HFFc6 (cell line): ENCODE measurements around the gene CELF4. TPM values are rescaled to one million over a fixed set of nuclear protein-coding genes. Genes with fewer than 3 reads are reported as not detected.

Experiments used
- DNase-seq: peaks from one replicate; pipeline ENCODE4 v3.0.0-alpha.2; 2018
- H3K27ac Mint-ChIP-seq: 2 replicates; pipeline ENCODE4 v1.8.0; 2020; ENCODE audit warnings: mild to moderate bottlenecking, mixed read lengths
- H3K27me3 Mint-ChIP-seq: 2 replicates; pipeline ENCODE4 v1.8.0; 2021; ENCODE audit warnings: mild to moderate bottlenecking, moderate library complexity, mixed read lengths; ENCODE audit not compliant: insufficient read depth
- H3K36me3 Mint-ChIP-seq: 2 replicates; pipeline ENCODE4 v1.8.0; 2021; ENCODE audit warnings: low read depth, mixed read lengths
- H3K4me1 Mint-ChIP-seq: 2 replicates; pipeline ENCODE4 v1.8.0; 2020; ENCODE audit warnings: low read depth, mixed read lengths
- H3K4me3 Mint-ChIP-seq: 2 replicates; pipeline ENCODE4 v1.8.0; 2020; ENCODE audit warnings: mild to moderate bottlenecking, moderate library complexity, mixed read lengths
- H3K9me3 Mint-ChIP-seq: 2 replicates; pipeline ENCODE4 v1.8.0; 2020; ENCODE audit warnings: mild to moderate bottlenecking, mixed read lengths
- total RNA-seq, 6 experiments: library from RNA; stranded (reverse); fragmentation: NEBNext Ultra II Directional; extraction: Animal tissue kit (Norgen Biotek cat#: 25700); gene quantifications; 2 replicates in 1 of 6; 3 replicates in 5 of 6; pipeline ENCODE4 v1.2.3, GENCODE V29; 2021
- TF ChIP-seq, protein P1 (sequence below): fragments of 200-600 bp; sonication (generic); IDR thresholded peaks from 2 replicates; pipeline ENCODE4 v1.5.0; 2021; ENCODE audit warnings: antibody characterized with exemption, mild to moderate bottlenecking

The CELF4 gene
- total RNA-seq, 6 experiments from 2014 or later: not detected

DNA sequence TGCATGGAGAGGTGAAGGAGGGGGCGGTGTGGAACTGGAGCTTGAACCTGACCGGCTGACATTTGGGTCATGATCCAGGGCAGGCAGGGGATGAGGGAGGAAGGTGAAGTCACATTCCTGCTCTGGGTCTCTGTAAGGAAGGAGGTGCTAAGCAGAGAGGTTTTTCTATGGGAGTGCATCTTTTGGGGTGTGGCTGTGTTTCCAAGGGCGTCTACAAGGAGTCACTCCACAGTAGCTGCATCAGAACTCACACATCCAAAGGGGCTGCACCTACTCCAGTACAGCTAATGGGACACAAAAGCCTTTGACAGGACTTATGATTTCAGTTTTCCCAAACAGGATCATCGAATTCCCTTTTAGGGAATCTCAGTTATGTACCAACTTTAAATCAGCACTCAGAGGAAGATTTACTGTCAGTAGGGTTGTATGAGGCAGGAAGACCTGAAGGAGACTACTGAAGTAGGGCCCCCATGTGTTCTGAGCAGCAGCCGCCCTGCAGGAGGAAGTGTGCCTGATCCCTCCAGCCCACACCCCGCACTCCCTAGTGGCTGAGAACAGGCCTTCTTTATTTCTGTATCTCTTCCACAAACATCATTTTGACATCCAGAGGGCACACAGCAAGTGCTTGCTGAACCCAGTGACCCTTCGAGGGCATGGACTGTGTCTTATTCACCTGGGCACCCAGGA, 137.2 kb downstream of the CELF4 start:
- no peak overlapping the region for H3K4me3 Mint-ChIP-seq
- TF ChIP-seq, protein P1, sequence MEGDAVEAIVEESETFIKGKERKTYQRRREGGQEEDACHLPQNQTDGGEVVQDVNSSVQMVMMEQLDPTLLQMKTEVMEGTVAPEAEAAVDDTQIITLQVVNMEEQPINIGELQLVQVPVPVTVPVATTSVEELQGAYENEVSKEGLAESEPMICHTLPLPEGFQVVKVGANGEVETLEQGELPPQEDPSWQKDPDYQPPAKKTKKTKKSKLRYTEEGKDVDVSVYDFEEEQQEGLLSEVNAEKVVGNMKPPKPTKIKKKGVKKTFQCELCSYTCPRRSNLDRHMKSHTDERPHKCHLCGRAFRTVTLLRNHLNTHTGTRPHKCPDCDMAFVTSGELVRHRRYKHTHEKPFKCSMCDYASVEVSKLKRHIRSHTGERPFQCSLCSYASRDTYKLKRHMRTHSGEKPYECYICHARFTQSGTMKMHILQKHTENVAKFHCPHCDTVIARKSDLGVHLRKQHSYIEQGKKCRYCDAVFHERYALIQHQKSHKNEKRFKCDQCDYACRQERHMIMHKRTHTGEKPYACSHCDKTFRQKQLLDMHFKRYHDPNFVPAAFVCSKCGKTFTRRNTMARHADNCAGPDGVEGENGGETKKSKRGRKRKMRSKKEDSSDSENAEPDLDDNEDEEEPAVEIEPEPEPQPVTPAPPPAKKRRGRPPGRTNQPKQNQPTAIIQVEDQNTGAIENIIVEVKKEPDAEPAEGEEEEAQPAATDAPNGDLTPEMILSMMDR: no peak
- H3K4me1 Mint-ChIP-seq: no peaks in the 10 kb centered on the region; the same call in 1 of the 2 replicates
- H3K27ac Mint-ChIP-seq: no peak overlapping the region
- H3K27me3 Mint-ChIP-seq: peaks cover 11% of the 10 kb centered on the region
- no peaks in the 10 kb centered on the region for H3K9me3 Mint-ChIP-seq
- H3K36me3 Mint-ChIP-seq: no peaks in the 10 kb centered on the region
- DNase-seq: no peak

- Mint-ChIP-seq H3K27ac (no peak overlapping the region), H3K4me3 (no peak overlapping the region), H3K27me3 (peaks cover 14% of the 10 kb centered on the region), H3K9me3 (no peaks in the 10 kb centered on the region), H3K36me3 (no peaks in the 10 kb centered on the region), H3K4me1 (peaks cover 8% of the 10 kb centered on the region)
- TF ChIP-seq, protein P1: no peak
- DNase-seq: no peak
Measured at GRCh38 chr18:37426586-37426985, 139.0 kb downstream of the CELF4 start.

DNA sequence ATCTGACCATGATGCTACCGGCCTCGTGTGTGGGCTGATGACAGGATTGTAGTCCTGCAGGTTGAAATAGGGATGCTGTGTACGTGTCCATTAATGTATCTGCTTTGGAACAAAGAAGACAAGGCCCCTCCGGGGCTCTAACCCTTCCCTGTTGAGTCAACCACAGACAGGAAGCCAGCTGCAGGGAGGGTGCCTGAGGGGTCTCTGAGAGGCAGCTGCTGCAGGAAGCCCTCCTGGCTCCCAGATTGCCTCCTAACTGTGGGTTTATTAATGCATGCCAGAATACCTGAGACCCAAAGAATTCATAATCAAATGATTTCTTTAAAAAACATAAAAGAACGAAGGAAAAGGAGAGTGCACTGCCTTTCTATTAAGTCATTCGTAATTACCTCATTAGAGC, 140.4 kb downstream of the CELF4 start:
- H3K27me3 Mint-ChIP-seq: peaks cover 14% of the 10 kb centered on the region
- no peak for DNase-seq
- no peaks in the 10 kb centered on the region for H3K36me3 Mint-ChIP-seq
- no peak overlapping the region for H3K27ac Mint-ChIP-seq
- H3K9me3 Mint-ChIP-seq: no peaks in the 10 kb centered on the region
- H3K4me1 Mint-ChIP-seq: peaks cover 22% of the 10 kb centered on the region
- TF ChIP-seq, protein P1: no peak
- H3K4me3 Mint-ChIP-seq: no peak overlapping the region

DNA sequence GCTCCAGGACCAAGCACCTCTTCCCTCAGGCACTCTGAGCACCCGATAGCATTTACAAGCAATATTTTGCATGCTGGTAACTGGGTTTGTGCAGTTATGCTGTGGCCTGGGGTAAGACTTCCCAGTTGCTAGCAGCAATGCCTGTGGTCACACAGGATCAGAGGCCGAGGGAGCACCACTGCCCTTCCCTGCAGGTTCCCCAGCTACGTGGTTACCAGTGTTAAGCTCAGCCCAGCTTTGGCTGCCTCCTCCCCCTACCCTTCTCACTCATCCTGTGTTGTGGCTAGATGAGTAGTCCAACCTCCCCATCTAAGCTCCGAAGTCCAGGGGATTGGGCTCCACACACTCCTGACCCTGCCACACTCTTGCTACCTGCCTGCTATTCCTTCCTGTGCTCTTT, 141.1 kb downstream of the CELF4 start:
- Mint-ChIP-seq H3K27me3 (peaks cover 14% of the 10 kb centered on the region), H3K4me3 (no peak overlapping the region), H3K4me1 (peaks cover 28% of the 10 kb centered on the region), H3K9me3 (no peaks in the 10 kb centered on the region), H3K36me3 (no peaks in the 10 kb centered on the region), H3K27ac (no peak overlapping the region)
- DNase-seq: no peak
- TF ChIP-seq, protein P1: no peak

- Mint-ChIP-seq H3K27me3 (peaks cover 18% of the 10 kb centered on the region), H3K4me1 (peaks cover 41% of the 10 kb centered on the region), H3K27ac (no peak overlapping the region), H3K9me3 (no peaks in the 10 kb centered on the region), H3K4me3 (no peak overlapping the region), H3K36me3 (no peaks in the 10 kb centered on the region)
- no peak for DNase-seq
- TF ChIP-seq, protein P1: no peak
Measured at GRCh38 chr18:37422596-37422995, 143.0 kb downstream of the CELF4 start.
